Measurements from ENCODE around the gene FOXO6.

- TF ChIP-seq TOX (CRISPR knock-in tag; IDR thresholded peaks at IDR 0.05; ENCODE audit: borderline replicate concordance) (no peak), ARNTL (CRISPR knock-in tag; IDR thresholded peaks at IDR 0.05; ENCODE audit: borderline replicate concordance, low read depth) (no peak), PPARA (CRISPR knock-in tag; IDR thresholded peaks at IDR 0.05; ENCODE audit: borderline replicate concordance) (no peak), ZFP30 (CRISPR knock-in tag; IDR thresholded peaks at IDR 0.05) (no peak), CSDC2 (CRISPR knock-in tag; IDR thresholded peaks at IDR 0.05) (no peak), CREB5 (CRISPR knock-in tag; IDR thresholded peaks at IDR 0.05; ENCODE audit: low read depth) (no peak), ZNF70 (CRISPR knock-in tag; IDR thresholded peaks at IDR 0.05) (no peak)
- TF ChIP-seq, protein P1, sequence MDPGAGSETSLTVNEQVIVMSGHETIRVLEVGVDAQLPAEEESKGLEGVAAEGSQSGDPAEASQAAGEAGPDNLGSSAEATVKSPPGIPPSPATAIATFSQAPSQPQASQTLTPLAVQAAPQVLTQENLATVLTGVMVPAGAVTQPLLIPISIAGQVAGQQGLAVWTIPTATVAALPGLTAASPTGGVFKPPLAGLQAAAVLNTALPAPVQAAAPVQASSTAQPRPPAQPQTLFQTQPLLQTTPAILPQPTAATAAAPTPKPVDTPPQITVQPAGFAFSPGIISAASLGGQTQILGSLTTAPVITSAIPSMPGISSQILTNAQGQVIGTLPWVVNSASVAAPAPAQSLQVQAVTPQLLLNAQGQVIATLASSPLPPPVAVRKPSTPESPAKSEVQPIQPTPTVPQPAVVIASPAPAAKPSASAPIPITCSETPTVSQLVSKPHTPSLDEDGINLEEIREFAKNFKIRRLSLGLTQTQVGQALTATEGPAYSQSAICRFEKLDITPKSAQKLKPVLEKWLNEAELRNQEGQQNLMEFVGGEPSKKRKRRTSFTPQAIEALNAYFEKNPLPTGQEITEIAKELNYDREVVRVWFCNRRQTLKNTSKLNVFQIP (CRISPR knock-in tag; IDR thresholded peaks at IDR 0.05; ENCODE audit: borderline replicate concordance, low read depth): no peak
- TF ChIP-seq, protein P2, sequence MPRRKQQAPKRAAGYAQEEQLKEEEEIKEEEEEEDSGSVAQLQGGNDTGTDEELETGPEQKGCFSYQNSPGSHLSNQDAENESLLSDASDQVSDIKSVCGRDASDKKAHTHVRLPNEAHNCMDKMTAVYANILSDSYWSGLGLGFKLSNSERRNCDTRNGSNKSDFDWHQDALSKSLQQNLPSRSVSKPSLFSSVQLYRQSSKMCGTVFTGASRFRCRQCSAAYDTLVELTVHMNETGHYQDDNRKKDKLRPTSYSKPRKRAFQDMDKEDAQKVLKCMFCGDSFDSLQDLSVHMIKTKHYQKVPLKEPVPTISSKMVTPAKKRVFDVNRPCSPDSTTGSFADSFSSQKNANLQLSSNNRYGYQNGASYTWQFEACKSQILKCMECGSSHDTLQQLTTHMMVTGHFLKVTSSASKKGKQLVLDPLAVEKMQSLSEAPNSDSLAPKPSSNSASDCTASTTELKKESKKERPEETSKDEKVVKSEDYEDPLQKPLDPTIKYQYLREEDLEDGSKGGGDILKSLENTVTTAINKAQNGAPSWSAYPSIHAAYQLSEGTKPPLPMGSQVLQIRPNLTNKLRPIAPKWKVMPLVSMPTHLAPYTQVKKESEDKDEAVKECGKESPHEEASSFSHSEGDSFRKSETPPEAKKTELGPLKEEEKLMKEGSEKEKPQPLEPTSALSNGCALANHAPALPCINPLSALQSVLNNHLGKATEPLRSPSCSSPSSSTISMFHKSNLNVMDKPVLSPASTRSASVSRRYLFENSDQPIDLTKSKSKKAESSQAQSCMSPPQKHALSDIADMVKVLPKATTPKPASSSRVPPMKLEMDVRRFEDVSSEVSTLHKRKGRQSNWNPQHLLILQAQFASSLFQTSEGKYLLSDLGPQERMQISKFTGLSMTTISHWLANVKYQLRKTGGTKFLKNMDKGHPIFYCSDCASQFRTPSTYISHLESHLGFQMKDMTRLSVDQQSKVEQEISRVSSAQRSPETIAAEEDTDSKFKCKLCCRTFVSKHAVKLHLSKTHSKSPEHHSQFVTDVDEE (CRISPR knock-in tag; IDR thresholded peaks at IDR 0.05): no peak
- TF ChIP-seq, protein P3, sequence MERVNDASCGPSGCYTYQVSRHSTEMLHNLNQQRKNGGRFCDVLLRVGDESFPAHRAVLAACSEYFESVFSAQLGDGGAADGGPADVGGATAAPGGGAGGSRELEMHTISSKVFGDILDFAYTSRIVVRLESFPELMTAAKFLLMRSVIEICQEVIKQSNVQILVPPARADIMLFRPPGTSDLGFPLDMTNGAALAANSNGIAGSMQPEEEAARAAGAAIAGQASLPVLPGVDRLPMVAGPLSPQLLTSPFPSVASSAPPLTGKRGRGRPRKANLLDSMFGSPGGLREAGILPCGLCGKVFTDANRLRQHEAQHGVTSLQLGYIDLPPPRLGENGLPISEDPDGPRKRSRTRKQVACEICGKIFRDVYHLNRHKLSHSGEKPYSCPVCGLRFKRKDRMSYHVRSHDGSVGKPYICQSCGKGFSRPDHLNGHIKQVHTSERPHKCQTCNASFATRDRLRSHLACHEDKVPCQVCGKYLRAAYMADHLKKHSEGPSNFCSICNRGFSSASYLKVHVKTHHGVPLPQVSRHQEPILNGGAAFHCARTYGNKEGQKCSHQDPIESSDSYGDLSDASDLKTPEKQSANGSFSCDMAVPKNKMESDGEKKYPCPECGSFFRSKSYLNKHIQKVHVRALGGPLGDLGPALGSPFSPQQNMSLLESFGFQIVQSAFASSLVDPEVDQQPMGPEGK (CRISPR knock-in tag; IDR thresholded peaks at IDR 0.05; ENCODE audit: borderline replicate concordance): no peak
These were observed 55.5 kb downstream of the FOXO6 start for GRCh38 chr1:41416552-41417334.
